Pancreas (tissue), 10 donors: ENCODE measurements around the gene OR2V1. TPM values are rescaled to one million over a fixed set of nuclear protein-coding genes. Genes with fewer than 3 reads are reported as not detected.

Experiments
- ATAC-seq, 4 donors: fragments of 200-7000 bp; cut with Tn5 transposase; one replicate each; pipeline versions ENCODE4 v1.8.0 to v1.9.1; 2020; ENCODE audit warnings: mild to moderate bottlenecking in 4 of 4, moderate library complexity in 4 of 4
- DNase-seq, 6 donors: peaks; one replicate each; pipeline ENCODE4 v3.0.0-alpha.2; 2020
- FAIRE-seq: peaks from 2 replicates; lab custom pipeline; 2012; peaks lifted over from hg19 to GRCh38; lab: Jason Lieb, UNC
- H3K27ac ChIP-seq, 4 donors: fragments of 200-600 bp; sonication (generic); 1 replicate in 3 of 4; 2 replicates in 1 of 4; pipeline versions ENCODE4 v1.5.0 to v1.8.0; 2020
- H3K27me3 ChIP-seq, 4 donors: fragments of 200-600 bp; one replicate each; pipeline ENCODE4 v1.8.0; 2021
- H3K36me3 ChIP-seq, 3 donors: fragments of 200-600 bp; sonication (generic) in 1 of 3; one replicate each; pipeline versions ENCODE4 v1.5.0 to v1.8.0; 2020 to 2021
- H3K4me1 ChIP-seq, 3 donors: fragments of 200-600 bp; one replicate each; pipeline ENCODE4 v1.8.0; 2021
- H3K4me3 ChIP-seq, 4 donors: fragments of 200-600 bp; sonication (generic) in 2 of 4; one replicate each; pipeline versions ENCODE4 v1.5.0 to v1.8.0; 2020 to 2021
- H3K9me3 ChIP-seq, 4 donors: fragments of 200-600 bp; one replicate each; pipeline ENCODE4 v1.8.0; 2021
- WGBS, 2 donors: extraction: QIAGEN DNeasy Blood & Tissue Kit; methylation state at CpG; one replicate each; pipeline ENCODE4 v1.1.7; 2013; 5-methylcytosine and 5-hydroxymethylcytosine counted together
- intact Hi-C, 3 donors: fragments of 100-400 bp; cut with DNase I; formaldehyde crosslinking; loops; one replicate each; pipeline versions ENCODE4 v1.11.1 to v1.14.2; 2022
- polyA plus RNA-seq, 2 donors: library from polyadenylated mRNA; stranded (reverse); fragments of 200-250 nt; gene quantifications; one replicate each; pipeline ENCODE4 v1.2.3, GENCODE V29; 2013
- total RNA-seq, 6 donors: library from RNA; stranded (reverse); fragmentation: NEBNext Ultra II Directional in 4 of 6; extraction: Animal tissue kit (Norgen Biotek cat#: 25700) in 4 of 6; gene quantifications; one replicate each; pipeline versions ENCODE4 v1.2.1 to v1.2.4, GENCODE V29; 2021 to 2023
- TF ChIP-seq, protein P1 (sequence below), 4 donors: fragments of 200-600 bp; sonication (generic) in 3 of 4; IDR thresholded peaks; one replicate each; pipeline versions ENCODE4 v1.5.0 to v1.8.0; 2021; ENCODE audit warnings: antibody characterized with exemption in 4 of 4
- donor health status: healthy with polysubstance abuse.
- donor health status: DM: no; HTN: no; CAD: no; lungs with moderate emphysema.
- donor health status: DM: no; HTN: no; CAD: no.
- donor health status: control.
- donor health status: control.
- donor health status: Bipolar disorder and iron deficiency.
- donor health status: DM: yes; HTN: yes; CAD: no.
- donor health status: DM: no; HTN: no; CAD: no.
- donor health status: DM: no; HTN: no; CAD: no.
- donor health status: DM: yes; HTN: yes; CAD: no.

The OR2V1 gene
- total and polyA plus RNA-seq, 8 donors: not detected

DNA sequence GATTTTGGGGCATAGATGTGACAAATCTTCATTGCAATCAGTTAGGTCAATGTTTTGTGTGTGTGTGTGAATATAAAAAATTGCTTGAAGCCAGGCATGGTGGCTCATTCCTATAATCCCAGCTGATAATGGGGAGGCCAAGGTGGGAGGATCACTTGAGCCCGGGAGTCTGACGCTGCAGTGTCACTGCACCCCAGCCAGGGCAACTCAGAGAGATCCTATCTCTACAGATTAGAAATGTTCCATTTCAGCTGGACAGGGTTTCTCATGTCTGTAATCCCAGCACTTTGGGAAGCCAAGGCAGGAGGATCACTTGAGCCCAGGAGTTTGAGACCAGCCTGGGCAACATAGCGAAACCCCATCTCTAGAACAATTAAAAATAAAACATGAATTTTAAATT lies 27.9 kb upstream of the OR2V1 start:
- WGBS, 2 donors: 86 to 94% methylated on average over 3 of the region's 3 CpGs
- TF ChIP-seq, protein P1, sequence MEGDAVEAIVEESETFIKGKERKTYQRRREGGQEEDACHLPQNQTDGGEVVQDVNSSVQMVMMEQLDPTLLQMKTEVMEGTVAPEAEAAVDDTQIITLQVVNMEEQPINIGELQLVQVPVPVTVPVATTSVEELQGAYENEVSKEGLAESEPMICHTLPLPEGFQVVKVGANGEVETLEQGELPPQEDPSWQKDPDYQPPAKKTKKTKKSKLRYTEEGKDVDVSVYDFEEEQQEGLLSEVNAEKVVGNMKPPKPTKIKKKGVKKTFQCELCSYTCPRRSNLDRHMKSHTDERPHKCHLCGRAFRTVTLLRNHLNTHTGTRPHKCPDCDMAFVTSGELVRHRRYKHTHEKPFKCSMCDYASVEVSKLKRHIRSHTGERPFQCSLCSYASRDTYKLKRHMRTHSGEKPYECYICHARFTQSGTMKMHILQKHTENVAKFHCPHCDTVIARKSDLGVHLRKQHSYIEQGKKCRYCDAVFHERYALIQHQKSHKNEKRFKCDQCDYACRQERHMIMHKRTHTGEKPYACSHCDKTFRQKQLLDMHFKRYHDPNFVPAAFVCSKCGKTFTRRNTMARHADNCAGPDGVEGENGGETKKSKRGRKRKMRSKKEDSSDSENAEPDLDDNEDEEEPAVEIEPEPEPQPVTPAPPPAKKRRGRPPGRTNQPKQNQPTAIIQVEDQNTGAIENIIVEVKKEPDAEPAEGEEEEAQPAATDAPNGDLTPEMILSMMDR (IDR thresholded peaks at IDR 0.05): no peak
- H3K27ac ChIP-seq: no peak overlapping the region
- FAIRE-seq (no peak), ATAC-seq (no peak), DNase-seq (no peak)
- H3K4me1 ChIP-seq: no peaks in the 10 kb centered on the region
- no peaks in the 10 kb centered on the region for H3K27me3 ChIP-seq
- H3K9me3 ChIP-seq: no peaks in the 10 kb centered on the region
- intact Hi-C loops: loop anchor here in 1 of 3 donors (10.0 kb wide), 2 partner anchors 294 to 374 kb away; partner anchors contain the start of gene ZFP62
- H3K36me3 ChIP-seq: no peaks in the 10 kb centered on the region
- no peak overlapping the region for H3K4me3 ChIP-seq

DNA sequence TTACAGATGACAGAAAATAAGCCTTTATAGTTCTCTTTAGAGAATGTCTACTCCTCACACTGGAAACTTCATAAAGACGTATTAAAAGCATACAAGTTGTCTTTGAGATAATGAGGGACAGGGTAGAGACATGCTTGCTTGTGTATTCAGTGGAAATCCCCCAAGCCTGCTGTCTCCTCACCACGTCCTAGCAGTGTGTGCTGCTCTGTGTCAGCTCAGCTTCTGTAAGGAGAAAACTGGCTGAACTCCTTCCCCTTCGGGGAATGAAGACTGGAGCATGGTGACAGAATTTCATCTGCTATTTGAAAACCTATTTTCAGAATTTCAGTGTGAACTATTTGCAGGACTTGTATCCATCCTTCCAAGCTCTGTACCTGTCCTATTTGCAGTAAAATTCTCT lies 25.8 kb upstream of the OR2V1 start:
- ATAC-seq: no peak
- H3K4me3 ChIP-seq: no peak overlapping the region
- no peaks in the 10 kb centered on the region for H3K9me3 ChIP-seq
- no peaks in the 10 kb centered on the region for H3K27me3 ChIP-seq
- FAIRE-seq: no peak
- no peak overlapping the region for H3K27ac ChIP-seq
- intact Hi-C loops: loop anchor here in 1 of 3 donors (10.0 kb wide), 2 partner anchors 292 to 372 kb away; partner anchors contain the start of gene ZFP62
- WGBS, 2 donors: 43 to 45% methylated on average over 3 of the region's 3 CpGs
- TF ChIP-seq, protein P1 (IDR thresholded peaks at IDR 0.05): no peak
- no peaks in the 10 kb centered on the region for H3K4me1 ChIP-seq
- H3K36me3 ChIP-seq: no peaks in the 10 kb centered on the region
- no peak for DNase-seq

DNA sequence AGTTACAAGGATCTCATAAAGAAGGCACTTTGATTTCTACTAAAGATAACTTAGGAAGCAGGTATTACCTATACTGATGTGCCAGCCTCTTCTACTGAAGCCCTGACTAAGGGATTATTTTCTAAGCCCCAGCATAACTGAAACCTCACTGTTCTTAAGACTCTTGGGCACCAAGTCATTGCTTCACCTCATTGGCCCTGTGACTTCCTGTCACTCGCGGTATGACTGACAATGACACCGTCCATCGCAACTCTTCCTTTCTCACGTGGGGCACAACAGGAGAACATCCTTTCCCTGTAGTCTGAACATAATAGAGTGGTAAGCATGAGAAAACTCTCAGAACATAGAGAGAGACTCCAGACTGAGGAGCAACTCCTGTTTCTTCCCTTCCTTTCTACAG lies 22.8 kb upstream of the OR2V1 start:
- Histone ChIP-seq H3K4me1 (no peaks in the 10 kb centered on the region), H3K27ac (no peak overlapping the region), H3K4me3 (no peak overlapping the region), H3K27me3 (no peaks in the 10 kb centered on the region), H3K36me3 (no peaks in the 10 kb centered on the region), H3K9me3 (no peaks in the 10 kb centered on the region)
- ATAC-seq (no peak), FAIRE-seq (no peak), DNase-seq (no peak)
- 75 to 76% methylated on average over 5 of the region's 5 CpGs for WGBS, 2 donors
- intact Hi-C loops: loop anchor here in 1 of 3 donors (10.0 kb wide), 2 partner anchors 289 to 369 kb away; partner anchors contain the start of gene ZFP62
- TF ChIP-seq, protein P1 (IDR thresholded peaks at IDR 0.05): no peak

DNA sequence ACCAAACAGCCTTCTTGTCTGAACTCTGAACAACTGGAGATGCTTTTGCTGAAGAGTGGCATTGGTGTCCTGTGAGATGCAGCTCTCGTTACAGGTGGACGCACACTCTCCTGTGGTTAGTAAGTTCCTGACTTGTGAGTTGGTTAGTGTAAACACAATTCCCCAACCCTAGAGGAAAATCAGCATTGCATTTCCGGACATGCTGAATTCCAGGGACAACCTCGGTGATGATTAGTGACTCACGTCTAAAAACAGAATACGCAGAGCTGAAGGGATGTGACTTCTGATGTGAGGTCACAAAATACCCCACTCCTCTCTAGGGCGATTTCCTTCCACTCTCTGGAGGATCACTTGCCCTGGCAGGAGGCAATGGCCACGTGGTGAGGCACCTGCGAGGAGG lies 21.4 kb upstream of the OR2V1 start:
- no peaks in the 10 kb centered on the region for H3K9me3 ChIP-seq
- TF ChIP-seq, protein P1 (IDR thresholded peaks at IDR 0.05): no peak
- WGBS, 2 donors: 67% methylated on average over 9 of the region's 9 CpGs
- H3K4me3 ChIP-seq: no peak overlapping the region
- no peaks in the 10 kb centered on the region for H3K4me1 ChIP-seq
- no peak for DNase-seq
- intact Hi-C loops: loop anchor here in 1 of 3 donors (10.0 kb wide), 2 partner anchors 288 to 368 kb away; partner anchors contain the start of gene ZFP62
- H3K27ac ChIP-seq: no peak overlapping the region
- no peaks in the 10 kb centered on the region for H3K27me3 ChIP-seq
- no peaks in the 10 kb centered on the region for H3K36me3 ChIP-seq
- no peak for ATAC-seq
- FAIRE-seq: no peak

DNA sequence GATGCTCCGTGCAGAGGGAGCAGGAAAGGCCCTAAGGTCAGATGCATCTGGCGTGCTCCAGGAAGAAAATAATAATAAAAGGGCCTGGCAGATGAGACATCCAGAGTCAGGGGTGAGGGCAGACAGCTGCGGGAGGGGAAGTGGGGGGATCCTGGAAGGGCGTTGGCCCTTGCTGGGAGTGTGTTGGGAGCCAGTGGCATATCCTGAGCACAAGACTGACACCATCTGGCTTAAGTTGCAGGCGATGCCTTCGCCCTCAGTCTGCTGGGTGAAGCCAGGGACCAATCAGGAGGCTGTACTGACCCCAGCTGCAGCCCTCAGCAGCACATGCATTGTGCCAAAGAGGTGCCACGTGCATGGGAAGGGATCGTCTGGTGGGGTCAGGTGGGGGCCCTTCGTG lies 20.2 kb upstream of the OR2V1 start:
- WGBS, 2 donors: 19 to 23% methylated on average over 9 of the region's 9 CpGs
- no peak for ATAC-seq

More for the DNA sequence above, 20.2 kb upstream of the OR2V1 start:
- no peak overlapping the region for H3K27ac ChIP-seq
- H3K36me3 ChIP-seq: no peaks in the 10 kb centered on the region
- DNase-seq: no peak
- H3K4me1 ChIP-seq: no peaks in the 10 kb centered on the region
- no peak overlapping the region for H3K4me3 ChIP-seq
- TF ChIP-seq, protein P1 (IDR thresholded peaks at IDR 0.05): no peak
- H3K9me3 ChIP-seq: no peaks in the 10 kb centered on the region
- FAIRE-seq: no peak
- intact Hi-C loops: loop anchor here in 1 of 3 donors (10.0 kb wide), 2 partner anchors 286 to 366 kb away; partner anchors contain the start of gene ZFP62
- peaks cover 0 to 4% (median 0%) of the 10 kb centered on the region in 4 donors for H3K27me3 ChIP-seq
